HFF-Myc (cell line): Measurements from ENCODE around the gene LHPP.

Experiments used
- DNase-seq: peaks from one replicate; pipeline ENCODE4 v3.0.0-alpha.2; 2011; ENCODE audit warnings: low read depth; ENCODE audit errors: extremely low read depth
- H3K4me3 ChIP-seq: replicated peaks from 2 replicates; pipeline ENCODE4 v1.5.1; 2011; ENCODE audit warnings: low read depth, mild to moderate bottlenecking, control low read depth, low read length
- TF ChIP-seq, protein P1 (sequence below): IDR thresholded peaks from 2 replicates; pipeline ENCODE4 v1.5.1; 2012; ENCODE audit warnings: mild to moderate bottlenecking, low read depth, low read length, control low read depth; ENCODE audit errors: missing control alignments

LHPP gene

GRCh38 chr10:124629842-124630241, 168.2 kb downstream of the LHPP start:
- TF ChIP-seq, protein P1, sequence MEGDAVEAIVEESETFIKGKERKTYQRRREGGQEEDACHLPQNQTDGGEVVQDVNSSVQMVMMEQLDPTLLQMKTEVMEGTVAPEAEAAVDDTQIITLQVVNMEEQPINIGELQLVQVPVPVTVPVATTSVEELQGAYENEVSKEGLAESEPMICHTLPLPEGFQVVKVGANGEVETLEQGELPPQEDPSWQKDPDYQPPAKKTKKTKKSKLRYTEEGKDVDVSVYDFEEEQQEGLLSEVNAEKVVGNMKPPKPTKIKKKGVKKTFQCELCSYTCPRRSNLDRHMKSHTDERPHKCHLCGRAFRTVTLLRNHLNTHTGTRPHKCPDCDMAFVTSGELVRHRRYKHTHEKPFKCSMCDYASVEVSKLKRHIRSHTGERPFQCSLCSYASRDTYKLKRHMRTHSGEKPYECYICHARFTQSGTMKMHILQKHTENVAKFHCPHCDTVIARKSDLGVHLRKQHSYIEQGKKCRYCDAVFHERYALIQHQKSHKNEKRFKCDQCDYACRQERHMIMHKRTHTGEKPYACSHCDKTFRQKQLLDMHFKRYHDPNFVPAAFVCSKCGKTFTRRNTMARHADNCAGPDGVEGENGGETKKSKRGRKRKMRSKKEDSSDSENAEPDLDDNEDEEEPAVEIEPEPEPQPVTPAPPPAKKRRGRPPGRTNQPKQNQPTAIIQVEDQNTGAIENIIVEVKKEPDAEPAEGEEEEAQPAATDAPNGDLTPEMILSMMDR, result no peak
- no peak overlapping the region for H3K4me3 ChIP-seq
- DNase-seq, result no peak

DNA sequence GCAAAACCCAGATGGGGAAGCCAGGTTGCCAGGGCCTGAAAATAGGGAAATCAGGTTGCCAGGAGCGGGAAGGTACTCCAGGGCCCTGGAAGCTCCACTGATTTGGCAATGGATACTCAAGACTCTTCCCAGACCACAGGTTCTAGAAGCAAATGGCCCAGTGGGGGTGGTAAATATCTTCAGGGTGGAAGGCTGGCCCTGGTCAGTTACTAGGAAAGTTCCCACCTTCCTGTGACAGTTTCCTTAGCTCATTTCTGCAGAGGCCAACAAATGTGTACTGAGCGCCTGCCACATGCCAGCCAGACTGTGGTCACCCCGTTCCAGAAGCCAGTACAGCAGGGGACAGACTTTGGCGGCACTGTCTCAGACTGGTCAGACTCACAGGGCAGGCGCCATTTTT, 168.9 kb downstream of the LHPP start:
- H3K4me3 ChIP-seq, result no peak overlapping the region

GRCh38 chr10:124632064-124632531, 170.5 kb downstream of the LHPP start:
- no peak overlapping the region for H3K4me3 ChIP-seq
- DNase-seq, result no peak
- TF ChIP-seq, protein P1, result no peak

More for the DNA sequence above, 168.9 kb downstream of the LHPP start:
- TF ChIP-seq, protein P1, result no peak
- DNase-seq, result no peak

DNA sequence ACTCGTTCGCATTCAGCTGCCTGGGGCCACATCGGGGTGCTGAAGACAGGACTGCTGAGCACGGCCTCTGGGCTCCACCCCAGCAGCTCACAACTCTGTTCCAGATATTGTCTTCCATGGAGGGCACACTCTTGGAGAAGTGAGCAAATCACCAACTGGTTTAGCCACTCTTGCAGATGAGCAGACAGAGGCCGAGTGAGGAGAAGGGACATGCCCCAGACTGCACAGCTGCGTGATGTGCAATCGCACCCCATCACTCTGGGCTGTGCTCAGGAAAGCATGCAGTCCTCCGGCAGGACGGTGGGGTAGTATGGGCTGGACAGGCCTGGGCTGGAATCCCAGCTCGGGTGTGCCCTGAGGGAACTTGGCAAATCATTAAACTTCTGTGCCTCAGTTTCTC, 170.9 kb downstream of the LHPP start:
- DNase-seq, result no peak
- H3K4me3 ChIP-seq, result no peak overlapping the region
- TF ChIP-seq, protein P1, result no peak

DNA sequence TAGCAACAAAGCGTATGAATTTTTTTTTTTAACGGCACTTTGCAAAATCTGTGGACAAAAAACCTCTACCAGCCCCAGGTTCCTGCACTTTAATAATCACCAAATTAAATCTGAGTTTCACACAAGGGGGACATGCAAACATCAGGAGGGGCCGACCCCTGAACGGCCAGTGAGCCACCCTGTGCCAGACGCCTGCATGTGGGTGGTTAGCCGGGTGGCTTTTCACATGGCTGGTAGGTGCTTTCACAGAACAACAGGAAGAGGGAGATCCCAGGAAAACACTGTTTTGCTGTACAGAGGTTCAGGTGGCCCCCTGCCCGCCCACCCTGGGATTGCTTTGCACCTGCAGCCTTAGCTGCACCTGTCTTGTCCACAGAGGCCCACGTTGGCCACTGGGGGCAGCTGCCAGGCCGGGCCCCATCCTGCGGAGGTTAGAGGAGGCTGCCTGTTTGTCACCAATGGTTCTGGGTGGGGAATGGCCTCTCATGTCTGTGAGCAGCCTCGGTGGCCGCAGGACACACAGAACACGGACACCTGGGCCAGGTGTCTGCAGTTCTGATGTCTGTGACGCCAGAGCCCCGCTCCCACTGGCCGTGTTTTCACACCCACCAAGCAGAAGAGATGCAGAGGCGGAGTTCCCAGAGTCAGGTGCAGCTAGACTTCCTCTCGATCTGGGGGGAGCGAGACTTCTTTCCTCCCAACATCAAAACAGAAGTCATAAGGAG, 174.8 kb downstream of the LHPP start:
- no peak for DNase-seq
- no peak overlapping the region for H3K4me3 ChIP-seq
- TF ChIP-seq, protein P1, result no peak

GRCh38 chr10:124637091-124637700, 175.6 kb downstream of the LHPP start:
- DNase-seq, result no peak
- TF ChIP-seq, protein P1, result no peak
- H3K4me3 ChIP-seq, result no peak overlapping the region
